OCI-M1 (cell line): Measurements from ENCODE around the gene EXOC4.

ENCODE experiments used
- DNase-seq: peaks from one replicate; lab custom pipeline; 2025; lab: John Stamatoyannopoulos, UW

The EXOC4 gene

DNA sequence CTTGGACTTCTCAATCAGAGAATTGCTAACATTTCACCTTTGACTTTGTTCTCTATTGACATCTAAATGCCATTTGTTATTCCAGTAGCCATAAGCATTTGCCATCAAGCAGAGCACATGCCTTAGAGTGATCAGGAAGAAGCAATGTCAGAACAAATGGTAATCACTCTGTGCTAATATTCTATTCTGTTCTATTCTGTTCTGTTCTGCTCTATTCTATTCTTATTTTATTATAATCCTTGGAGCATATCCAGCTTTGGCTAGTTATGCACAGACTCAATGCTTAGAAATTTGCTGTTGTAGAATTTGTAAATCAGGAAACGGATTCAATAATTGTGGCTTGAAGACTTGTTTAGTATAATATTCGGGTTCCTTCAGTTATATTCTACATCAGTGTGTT lies 175.4 kb downstream of the EXOC4 start:
- no peak for DNase-seq

DNA sequence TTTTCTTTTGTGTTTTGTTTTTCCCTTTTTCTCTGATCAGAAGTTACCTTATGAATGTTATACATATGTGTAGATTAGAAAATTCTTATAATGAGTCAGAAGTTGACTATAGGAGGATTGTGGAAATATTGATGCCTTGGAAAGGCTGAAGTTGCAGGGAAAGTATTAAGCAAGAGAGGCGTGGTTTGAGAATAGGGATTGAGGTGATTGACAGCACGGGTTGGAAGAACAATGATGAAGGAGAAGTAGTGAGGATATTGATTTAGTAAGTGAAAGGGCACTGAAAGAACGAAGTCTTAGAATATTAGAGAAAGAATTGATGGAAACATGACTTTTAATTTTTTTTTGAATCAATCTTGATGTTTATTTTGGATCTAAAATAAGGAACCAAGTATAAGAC lies 176.0 kb downstream of the EXOC4 start:
- DNase-seq, result no peak

- DNase-seq, result no peak
These were observed 176.5 kb downstream of the EXOC4 start for GRCh38 chr7:133429371-133429770.

DNA sequence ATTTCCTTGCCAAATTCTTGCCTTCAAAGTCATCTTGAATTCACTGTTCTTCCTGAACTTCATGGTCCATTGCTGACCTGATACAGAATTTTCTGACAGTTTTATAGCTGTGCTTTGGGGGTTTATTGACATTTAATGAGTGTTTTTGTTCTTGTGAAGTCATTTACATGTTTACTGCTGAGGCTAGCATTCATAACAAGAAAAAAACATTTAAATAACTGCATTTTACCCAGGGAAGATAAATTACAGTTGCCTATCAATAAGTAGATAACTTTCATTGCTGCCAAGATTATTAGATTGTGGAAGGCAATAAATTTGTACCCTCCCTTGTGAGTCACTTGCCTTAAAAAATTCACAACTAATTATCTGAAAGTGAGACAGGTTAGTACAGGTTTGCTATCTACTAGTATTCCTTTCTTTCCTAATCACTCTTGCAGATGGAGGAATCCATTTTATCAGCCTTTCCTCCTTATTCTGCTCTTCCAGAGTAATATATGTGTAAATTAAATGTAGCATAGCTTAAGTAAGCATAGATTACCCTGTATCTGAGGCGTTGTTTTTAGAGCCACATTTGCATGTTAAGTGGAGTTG lies 178.4 kb downstream of the EXOC4 start:
- DNase-seq, result no peak

GRCh38 chr7:133433165-133433812 lies 180.4 kb downstream of the EXOC4 start:
- DNase-seq, result no peak

DNA sequence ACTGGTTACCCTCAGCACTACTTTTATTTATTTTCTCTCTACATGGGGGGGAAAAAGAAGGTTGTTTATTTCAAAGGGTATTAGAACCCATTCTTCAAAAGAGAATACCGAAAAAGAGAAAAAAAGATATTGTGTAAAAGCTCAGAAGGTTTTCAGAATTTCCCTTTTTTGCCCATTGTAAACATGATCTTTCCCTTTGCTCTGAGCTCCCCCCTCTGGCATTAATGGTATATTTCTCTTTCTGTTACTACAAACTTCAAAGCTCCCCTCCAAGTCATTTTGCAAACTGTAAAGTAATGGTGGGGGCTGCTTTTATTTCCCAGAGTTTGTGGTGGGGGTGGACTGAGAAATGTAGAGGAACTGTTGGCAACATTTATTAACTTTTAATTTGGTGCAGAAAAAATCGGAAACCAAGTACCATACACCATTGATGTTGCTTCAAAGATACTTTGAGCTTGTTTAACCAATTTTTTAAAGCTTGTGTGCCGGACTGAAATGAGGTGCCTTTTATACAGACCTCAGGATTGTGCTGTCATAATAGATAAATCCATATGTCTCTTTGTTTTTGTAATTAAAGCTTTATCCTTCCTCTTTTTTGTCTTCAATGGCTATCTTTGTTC lies 181.5 kb downstream of the EXOC4 start:
- peak; percentile 54 for DNase-seq

GRCh38 chr7:133436014-133436428 lies 183.1 kb downstream of the EXOC4 start:
- peak; percentile 2 for DNase-seq

GRCh38 chr7:133437544-133437943 lies 184.7 kb downstream of the EXOC4 start:
- no peak for DNase-seq

GRCh38 chr7:133442818-133443217 lies 189.9 kb downstream of the EXOC4 start:
- DNase-seq, result no peak

DNA sequence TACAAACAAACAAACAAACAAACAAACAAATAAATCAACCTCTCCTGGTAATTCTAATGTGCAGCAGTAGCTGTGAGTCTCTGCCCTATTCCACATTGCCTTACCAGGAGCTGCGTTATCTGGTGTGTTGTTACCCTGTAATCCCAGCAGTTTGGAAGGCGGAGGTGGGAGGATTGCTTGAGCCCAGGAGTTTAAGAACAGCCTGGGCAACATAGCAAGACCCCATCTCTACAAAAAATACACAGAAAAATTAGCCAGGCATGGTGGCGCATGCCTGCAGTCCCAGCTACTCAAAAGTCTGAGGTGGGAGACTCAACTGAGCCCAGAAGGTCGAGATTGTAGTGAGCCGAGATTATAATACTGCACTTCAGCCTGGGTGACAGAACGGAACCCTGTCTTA lies 192.7 kb downstream of the EXOC4 start:
- no peak for DNase-seq

- no peak for DNase-seq
These were observed 195.1 kb downstream of the EXOC4 start for GRCh38 chr7:133448012-133448411.

GRCh38 chr7:133452577-133452976 lies 199.7 kb downstream of the EXOC4 start:
- no peak for DNase-seq

GRCh38 chr7:133458688-133459087 lies 205.8 kb downstream of the EXOC4 start:
- no peak for DNase-seq

GRCh38 chr7:133461421-133461820 lies 208.5 kb downstream of the EXOC4 start:
- DNase-seq, result peak; percentile 3

DNA sequence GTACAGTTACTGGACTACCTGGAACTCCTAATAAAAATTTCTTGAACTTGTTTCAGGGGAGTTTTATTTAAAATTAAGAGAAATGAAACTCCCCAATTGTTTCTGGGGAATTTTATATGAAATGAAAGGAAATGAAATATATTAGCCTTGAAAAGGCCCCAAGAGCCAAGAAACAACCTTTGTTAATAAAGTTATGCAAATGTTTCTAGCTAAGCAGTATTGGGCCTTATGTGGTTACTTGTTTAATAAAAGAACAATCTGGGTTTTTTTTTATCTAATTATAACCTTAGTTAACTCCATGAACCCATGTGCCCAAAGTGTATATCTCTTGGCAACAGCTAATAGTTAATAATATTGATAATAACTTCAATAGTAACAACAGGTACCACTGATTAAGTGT lies 222.8 kb downstream of the EXOC4 start:
- DNase-seq, result no peak

DNA sequence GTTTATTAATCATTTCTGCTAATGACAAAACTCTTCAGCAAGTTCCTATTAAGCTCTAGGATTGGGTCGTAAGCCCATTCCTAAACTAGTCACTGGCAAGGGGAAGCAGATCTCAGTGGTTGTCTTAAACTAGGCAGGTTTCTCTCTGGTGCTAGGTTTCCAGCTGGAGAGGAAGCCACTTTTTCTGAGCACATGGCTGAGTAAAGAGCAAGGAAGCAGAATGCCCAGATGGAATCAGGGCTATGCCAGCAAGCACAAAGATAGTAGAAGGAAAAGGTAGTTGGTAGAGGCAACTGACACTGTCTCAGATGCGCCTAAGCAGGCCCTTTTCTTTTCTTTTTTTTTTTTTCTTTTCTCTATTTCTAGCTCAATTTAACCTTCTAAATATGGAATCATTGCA lies 224.9 kb downstream of the EXOC4 start:
- DNase-seq, result no peak

DNA sequence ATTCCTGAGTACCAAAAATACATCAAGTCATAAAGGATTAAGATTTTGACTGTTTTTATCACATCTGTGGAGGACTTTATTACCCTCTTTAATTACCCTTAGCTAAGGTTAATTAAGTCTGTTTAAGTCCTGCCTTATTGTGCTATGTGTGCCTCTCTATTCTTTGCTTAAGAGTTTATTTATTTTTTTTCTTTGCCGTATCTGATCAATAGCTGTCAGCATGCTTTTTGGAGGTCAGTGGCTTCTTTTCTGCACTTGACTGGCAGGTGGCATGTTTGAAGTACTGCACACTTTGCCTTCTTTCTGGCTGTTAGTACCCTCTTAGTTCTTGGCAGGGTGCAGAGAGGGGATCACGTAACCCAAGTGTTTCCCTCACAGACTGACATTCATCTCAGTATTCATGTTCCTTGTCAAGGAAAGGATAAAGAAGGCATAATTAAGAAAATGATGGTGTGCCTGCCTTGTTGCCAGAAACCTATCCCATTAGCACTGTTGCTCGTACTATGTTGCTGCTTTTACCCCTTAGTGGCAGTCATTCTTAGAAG lies 225.8 kb downstream of the EXOC4 start:
- no peak for DNase-seq

DNA sequence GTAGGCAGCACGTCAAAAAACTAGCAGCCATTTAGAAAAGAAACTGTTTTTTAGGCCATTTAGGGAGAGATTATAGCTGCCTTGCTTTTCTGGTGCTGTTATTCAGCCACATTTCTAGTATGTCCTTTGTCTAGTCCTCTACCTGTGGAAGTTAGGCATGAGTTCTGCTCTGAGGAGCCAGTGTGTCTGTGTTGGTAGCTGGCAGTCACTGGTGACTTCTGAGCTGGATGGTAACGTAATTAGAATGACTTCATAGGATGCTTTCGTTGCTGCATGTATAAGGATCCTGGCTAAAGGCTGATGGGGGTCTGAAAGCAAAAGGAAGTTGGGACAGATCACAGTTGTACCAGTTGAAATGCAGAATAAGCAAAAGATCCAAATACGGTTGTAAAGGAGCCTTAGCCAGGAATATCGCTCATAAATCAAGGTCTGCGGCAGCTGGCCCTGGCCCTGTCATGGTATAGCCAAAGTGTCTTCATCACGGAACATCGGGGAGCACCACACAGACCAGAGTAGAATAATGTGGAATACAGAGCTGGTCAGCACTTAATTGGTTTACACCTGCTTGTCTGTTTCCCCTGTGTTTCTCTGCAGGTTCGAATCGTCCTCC lies 226.7 kb downstream of the EXOC4 start:
- DNase-seq, result no peak

- no peak for DNase-seq
These were observed 228.0 kb downstream of the EXOC4 start for GRCh38 chr7:133480868-133481267.

GRCh38 chr7:133481676-133482075 lies 228.8 kb downstream of the EXOC4 start:
- peak; percentile 29 for DNase-seq

DNA sequence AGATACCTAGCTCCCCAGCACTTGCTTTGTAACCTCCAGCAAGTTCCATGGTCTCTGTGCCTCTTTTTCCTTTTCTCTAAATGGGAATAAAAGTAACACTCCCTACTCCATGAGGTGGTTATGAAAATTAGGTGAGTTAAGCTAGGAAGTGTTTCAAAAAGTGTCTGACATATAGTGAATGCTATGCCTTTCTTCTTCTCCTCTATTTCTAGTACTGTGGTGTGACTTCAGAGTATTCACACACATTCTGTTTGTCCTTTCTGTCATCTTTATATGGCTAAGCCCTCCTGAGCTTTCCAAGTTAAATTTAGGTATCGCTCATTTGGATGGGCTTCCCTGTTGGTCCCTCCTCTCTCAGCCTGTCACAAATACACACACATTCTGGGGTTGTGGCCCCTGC lies 229.7 kb downstream of the EXOC4 start:
- no peak for DNase-seq

DNA sequence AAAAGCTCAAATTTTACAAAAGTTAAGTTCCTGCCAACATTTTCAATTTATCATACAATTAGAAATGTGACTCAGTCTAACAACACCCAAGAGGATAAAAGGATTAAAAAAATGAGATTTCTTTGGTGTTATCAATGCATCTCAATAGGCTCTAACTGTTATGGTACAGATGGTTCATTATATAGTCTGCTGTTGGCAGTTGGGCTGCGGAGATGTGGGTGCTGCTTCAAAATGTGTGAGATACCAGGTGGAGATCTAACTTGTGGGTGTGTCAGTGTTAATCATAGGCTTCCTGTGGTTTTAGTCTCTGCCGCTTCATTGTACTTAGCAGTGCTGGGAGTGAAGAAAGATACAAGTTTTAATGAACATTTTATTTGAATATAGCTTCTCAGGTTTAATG lies 231.2 kb downstream of the EXOC4 start:
- DNase-seq, result no peak

GRCh38 chr7:133489906-133490305 lies 237.0 kb downstream of the EXOC4 start:
- DNase-seq, result no peak
